Measurements from ENCODE around the gene PARD3. TPM values are rescaled to one million over a fixed set of nuclear protein-coding genes. Genes with fewer than 3 reads are reported as not detected.

The PARD3 gene
- polyA plus RNA-seq, 2 of the 4 experiments (the other 2 are of a cell fraction), result 110 to 200 TPM

GRCh38 chr10:34504534-34504933, 310.6 kb downstream of the PARD3 start:
- H3K9me3 ChIP-seq, result no peaks in the 10 kb centered on the region
- H3K27ac ChIP-seq, result peak overlapping the region; percentile 78 to 83
- DNase-seq (ENCODE audit: low read depth in 1 of 2, low spot score in 1 of 2), result peak; percentile 69 to 74
- peaks cover 59% of the 10 kb centered on the region for H3K4me1 ChIP-seq
- no peak overlapping the region for H3K4me3 ChIP-seq
- TF ChIP-seq MAZ (IDR thresholded peaks at IDR 0.05; ENCODE audit: borderline replicate concordance, low read depth, low read length) (no peak), MAX (IDR thresholded peaks at IDR 0.05) (peak; percentile 30; the same call in 1 of the 2 replicates), ZNF302 (CRISPR knock-in tag; IDR thresholded peaks at IDR 0.05) (no peak), GATA3 (IDR thresholded peaks at IDR 0.05; ENCODE audit: borderline replicate concordance) (peak; percentile 32; the same call in 1 of the 2 replicates), MAFK (IDR thresholded peaks at IDR 0.05; ENCODE audit: partially characterized antibody) (peak; percentile 44), FOSL2 (IDR thresholded peaks at IDR 0.05) (peak; percentile 50; the same call in 1 of the 2 replicates), FOSL2 (CRISPR knock-in tag; IDR thresholded peaks at IDR 0.05) (peak; percentile 85), JUNB (IDR thresholded peaks at IDR 0.05) (peak; percentile 28; the same call in 1 of the 2 replicates), RAD21 (conservative IDR thresholded peaks at IDR 0.05 in 1 of 2, IDR thresholded peaks at IDR 0.05 in 1 of 2) (peak in 1 of 2 experiments; percentile 18; a peak in 2 of 5 replicates)
- FAIRE-seq, result peak; percentile 46
- ChIA-PET POLR2A (interaction anchor here (0.7 kb wide), 1 partner anchor 77 kb away, joined by 5 read pairs; no protein-coding TSS in a partner anchor), CTCF (interaction anchor here (0.6 to 2.5 kb wide), 6 partner anchors 14 to 193 kb away, joined by 3 to 8 read pairs (median 6); no protein-coding TSS in a partner anchor)
- 1% methylated on average over 3 of the region's 3 CpGs for WGBS (ENCODE audit: missing lambda C conversion rate)
- peak overlapping the region; percentile 73 for H3K4me2 ChIP-seq
- peak; percentile 93 to 98 for ATAC-seq

GRCh38 chr10:34503704-34504103, 311.4 kb downstream of the PARD3 start:
- DNase-seq (ENCODE audit: low read depth in 1 of 2, low spot score in 1 of 2) (no peak), FAIRE-seq (peak; percentile 36), ATAC-seq (no peak)
- WGBS (ENCODE audit: missing lambda C conversion rate), result 87% methylated on average over 2 of the region's 2 CpGs
- TF ChIP-seq REST (IDR thresholded peaks at IDR 0.05), result no peak
- TF ChIP-seq MAFK (IDR thresholded peaks at IDR 0.05; ENCODE audit: partially characterized antibody), result no peak
- no peak for TF ChIP-seq SMC3 (IDR thresholded peaks at IDR 0.05)
- no peak for TF ChIP-seq PHF8 (IDR thresholded peaks at IDR 0.05; ENCODE audit: borderline replicate concordance, low read depth)
- no peak for TF ChIP-seq POLR2AphosphoS2 (conservative IDR thresholded peaks at IDR 0.05; ENCODE audit: low read length)
- no peak for TF ChIP-seq BCL3 (IDR thresholded peaks at IDR 0.05)
- TF ChIP-seq NR3C1 (IDR thresholded peaks at IDR 0.05), result no peak
- no peak for TF ChIP-seq MYC (IDR thresholded peaks at IDR 0.05; ENCODE audit: borderline replicate concordance, low read length)
- no peak for TF ChIP-seq EHMT2 (IDR thresholded peaks at IDR 0.05; ENCODE audit: low read depth)
- no peak for TF ChIP-seq ESRRA (IDR thresholded peaks at IDR 0.05; ENCODE audit: borderline replicate concordance, low read length)
- TF ChIP-seq TFCP2L1 (CRISPR knock-in tag; IDR thresholded peaks at IDR 0.05), result no peak
- no peak for TF ChIP-seq USF2 (IDR thresholded peaks at IDR 0.05)
- TF ChIP-seq KDM1A (IDR thresholded peaks at IDR 0.05; ENCODE audit: low read depth), result no peak
- no peak for TF ChIP-seq HOXA7 (CRISPR knock-in tag; IDR thresholded peaks at IDR 0.05)
- TF ChIP-seq MAX (IDR thresholded peaks at IDR 0.05), result no peak
- no peak for TF ChIP-seq HMGXB4 (CRISPR knock-in tag; IDR thresholded peaks at IDR 0.05; ENCODE audit: borderline replicate concordance)
- TF ChIP-seq JUN (IDR thresholded peaks at IDR 0.05), result no peak
- no peak for TF ChIP-seq ELK1 (IDR thresholded peaks at IDR 0.05; ENCODE audit: low read depth, low read length)
- no peak for TF ChIP-seq HOXB13 (CRISPR knock-in tag; IDR thresholded peaks at IDR 0.05; ENCODE audit: low read depth)
- Histone ChIP-seq H3K4me3 (no peak overlapping the region), H3K4me2 (peak overlapping the region; percentile 73), H3K9me3 (no peaks in the 10 kb centered on the region), H3K4me1 (peaks cover 67% of the 10 kb centered on the region), H3K27ac (peak overlapping the region; percentile 78 to 83)
- CTCF ChIA-PET, result interaction anchor here (1.9 to 2.5 kb wide), 3 partner anchors 13 to 133 kb away, joined by 7 to 8 read pairs (median 8); no protein-coding TSS in a partner anchor
- POLR2A ChIA-PET, result interaction anchor here (1.0 kb wide), 1 partner anchor 9 kb away, joined by 3 read pairs; no protein-coding TSS in a partner anchor

All from A549 (cell line).